HTR-8/SVneo (cell line): ENCODE results near the gene ASMTL.
"Not testable (repeated sequence)": the region's sequence is repeated elsewhere in the genome, so short reads cannot be mapped to it uniquely, and the experiment has no call there.

Experiments used
- DNase-seq: peaks from one replicate; pipeline ENCODE4 v3.0.0; 2011; ENCODE audit warnings: low spot score, mixed read lengths; ENCODE audit not compliant: insufficient read length
- FAIRE-seq: peaks from 2 replicates; lab custom pipeline; 2011; peaks lifted over from hg19 to GRCh38; lab: Jason Lieb, UNC

Gene ASMTL

DNA sequence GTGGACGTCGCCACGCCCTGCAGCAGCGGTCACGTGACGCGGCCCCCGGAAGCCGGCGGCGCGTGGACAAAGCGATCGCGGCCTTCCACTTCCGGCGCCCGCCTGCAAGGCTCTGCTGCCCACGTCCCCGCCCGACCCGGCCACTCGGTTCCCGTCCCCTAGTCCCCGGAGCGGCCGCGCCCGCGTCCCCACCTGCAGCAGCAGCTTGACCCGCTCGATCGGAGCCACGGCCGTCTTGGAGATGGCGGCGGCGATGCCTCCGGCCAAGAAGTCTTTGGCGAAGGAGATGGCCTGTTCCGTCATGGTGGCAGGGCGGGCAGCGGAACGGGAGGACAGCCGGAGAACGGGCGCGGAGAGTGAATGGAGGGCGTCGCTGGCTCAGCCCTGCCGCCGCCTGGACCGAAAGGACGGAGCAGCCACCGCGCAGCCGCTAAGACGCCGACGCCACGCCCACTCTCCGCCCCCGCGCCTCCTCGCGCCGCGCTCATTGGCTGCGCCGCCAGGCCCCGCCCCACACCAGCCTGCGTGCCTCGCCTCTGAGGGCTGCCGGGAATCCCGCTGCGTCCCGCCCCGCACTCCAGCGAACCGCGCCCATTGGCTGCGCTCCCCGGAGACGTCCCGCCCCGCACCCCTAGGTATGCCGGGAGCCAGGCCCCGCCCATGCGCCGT is 60.9 kb downstream of the ASMTL start, which contains the start of gene SLC25A6:
Gene SLC25A6, minus strand, starts transcription at position 407 of the 669 bp plus-strand sequence. Its CDS starts 104 bp downstream, at position 303.
- DNase-seq (peak; percentile 97), FAIRE-seq (no peak)

DNA sequence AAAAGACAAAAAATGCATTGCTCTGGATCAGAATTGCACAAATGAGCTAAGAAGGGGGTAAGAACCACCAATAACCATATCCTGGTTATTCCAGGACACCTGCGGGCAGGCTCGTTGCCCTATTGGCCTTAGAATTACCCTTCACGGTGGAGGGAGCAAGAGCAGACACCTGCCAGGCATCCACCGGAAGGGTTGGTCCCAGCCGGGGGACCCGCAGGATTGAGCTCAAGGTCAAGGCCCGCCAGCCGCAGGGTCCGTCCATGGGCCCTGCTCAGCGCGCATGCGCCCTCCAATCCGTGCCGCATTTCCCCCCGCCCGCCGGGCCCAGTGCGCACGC is 61.4 kb downstream of the ASMTL start:
- peak; percentile 99 for FAIRE-seq
- peak; percentile 87 for DNase-seq

DNA sequence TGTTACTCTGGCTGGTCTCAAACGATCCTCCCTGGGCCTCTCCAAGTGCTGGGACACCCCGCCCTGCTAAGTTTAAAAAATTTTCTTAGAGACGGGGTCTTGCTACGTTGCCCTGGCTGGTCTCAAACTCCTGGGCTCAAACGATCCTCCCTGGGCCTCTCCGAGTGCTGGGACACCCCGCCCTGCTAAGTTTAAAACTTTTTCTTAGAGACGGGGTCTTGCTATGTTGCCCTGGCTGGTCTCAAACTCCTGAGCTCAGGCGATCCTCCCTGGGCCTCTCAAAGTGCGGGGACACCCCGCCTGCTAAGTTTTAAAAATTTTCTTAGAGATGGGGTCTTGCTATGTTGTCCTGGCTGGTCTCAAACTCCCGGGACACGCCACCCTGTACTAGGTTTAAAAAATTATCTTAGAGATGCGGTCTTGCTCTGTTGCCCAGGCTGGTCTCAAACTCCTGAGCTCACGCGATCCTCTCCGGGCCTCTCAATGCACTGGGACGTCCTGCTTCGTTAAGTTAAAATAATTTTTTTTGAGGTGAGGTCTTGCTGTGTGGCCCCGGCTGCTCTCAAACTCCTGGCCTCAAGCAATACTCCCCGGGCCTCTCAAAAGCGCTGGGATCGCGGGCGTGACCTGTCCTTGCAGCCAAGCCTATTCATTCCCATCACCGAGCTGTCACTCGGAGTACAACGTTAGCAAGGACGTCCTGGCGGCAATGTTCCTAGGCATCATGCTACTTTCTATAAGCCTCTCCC is 61.9 kb downstream of the ASMTL start:
- DNase-seq: no peak
- FAIRE-seq: no peak

DNA sequence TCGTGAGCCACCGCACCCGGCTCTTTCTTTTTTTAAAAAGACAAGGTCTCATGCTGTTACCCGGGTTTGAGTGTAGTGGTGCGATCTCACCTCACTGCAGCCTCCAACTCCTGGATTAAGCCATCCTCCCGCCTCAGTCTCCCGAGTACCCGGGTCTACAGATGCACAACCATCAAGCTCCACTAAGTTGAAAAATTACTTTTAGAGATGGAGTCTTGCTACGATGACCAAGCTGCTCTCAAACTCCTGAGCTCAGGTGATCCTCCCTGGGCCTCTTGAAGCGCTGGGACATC is 62.8 kb downstream of the ASMTL start:
- no peak for FAIRE-seq
- DNase-seq: no peak

DNA sequence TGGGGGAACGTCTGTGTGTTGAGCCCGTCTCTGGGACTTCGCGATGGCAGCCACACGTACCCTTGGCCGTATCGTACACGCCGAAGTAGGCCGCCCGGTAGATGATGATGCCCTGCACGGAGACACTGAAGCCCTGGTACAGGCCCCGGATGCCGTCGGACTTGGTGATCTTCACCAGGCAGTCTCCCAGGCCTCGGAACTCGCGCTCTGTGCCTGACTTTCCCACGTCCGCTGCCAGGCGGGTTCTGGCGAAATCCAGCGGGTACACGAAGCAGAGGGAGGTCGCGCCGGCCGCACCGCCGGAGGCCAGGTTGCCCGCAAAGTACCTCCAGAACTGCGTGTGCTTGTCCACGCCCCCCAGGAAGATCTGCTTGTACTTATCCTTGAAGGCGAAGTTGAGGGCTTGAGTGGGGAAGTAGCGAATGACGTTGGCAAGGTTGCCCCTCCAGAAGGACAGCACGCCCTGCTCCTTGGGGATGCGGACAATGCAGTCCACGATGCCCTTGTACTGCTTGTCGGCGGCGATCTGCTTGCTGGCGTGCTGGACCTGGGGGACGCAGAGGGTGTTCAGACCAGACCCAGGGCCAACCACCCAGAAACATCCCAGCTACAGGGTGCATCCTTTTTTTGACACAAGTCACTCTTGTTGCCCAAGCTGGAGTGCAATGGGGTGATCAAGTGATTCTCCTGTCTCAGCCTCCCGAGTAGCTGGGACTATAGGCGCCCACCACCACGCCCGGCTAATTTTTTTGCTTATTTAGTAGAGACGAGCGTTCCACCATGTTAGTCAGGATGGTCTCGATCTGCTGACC is 63.3 kb downstream of the ASMTL start:
- no peak for DNase-seq
- FAIRE-seq: no peak

DNA sequence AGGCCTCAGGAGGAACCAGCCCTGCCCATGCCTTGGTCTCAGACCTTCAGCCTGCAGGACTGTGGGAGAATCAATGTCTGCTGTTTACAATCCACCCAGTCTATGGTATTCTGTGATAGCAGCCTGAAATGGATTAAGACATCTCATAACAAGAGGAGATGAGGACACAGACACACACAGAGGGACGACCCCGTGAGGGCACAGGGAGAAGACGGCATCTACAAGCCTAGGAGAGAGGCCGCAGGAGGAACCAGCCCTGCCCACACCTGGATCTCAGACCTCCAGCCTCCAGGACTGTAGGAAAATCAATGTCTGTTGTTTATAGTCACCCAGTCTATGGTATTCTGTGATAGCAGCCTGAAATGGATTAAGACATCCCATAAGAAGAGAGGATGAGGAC is 64.1 kb downstream of the ASMTL start:
- FAIRE-seq: no peak
- DNase-seq: no peak

DNA sequence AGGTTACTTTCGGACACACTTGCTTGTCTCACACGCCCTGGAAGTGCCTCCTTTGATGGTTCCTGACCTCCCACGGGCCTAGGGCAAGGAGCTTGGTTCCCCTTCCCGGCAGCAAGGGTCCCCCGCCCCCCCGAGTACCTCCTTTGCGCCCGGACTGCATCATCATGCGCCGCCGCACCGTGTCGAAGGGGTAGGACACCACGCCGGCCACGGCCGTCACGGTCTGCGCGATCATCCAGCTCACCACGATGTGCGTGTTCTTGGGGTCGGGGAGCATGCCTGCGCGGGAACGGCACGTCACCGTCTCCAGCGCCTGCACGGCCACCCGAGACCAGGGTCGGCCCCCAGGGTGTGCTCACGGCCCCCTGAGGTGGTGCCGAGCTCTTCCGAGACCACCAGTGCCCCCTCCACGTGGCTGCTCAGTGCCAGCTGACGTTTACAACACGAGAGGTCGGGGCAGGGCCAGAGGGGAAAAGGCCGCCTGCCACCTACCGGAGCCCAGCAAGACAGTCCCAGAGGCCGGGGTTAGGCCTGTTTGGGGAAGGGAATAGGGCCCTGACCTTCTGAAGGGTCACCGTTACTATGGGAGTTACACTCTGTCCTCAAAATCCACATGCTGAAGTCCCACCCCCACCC is 65.5 kb downstream of the ASMTL start:
- no peak for DNase-seq
- FAIRE-seq: no peak

DNA sequence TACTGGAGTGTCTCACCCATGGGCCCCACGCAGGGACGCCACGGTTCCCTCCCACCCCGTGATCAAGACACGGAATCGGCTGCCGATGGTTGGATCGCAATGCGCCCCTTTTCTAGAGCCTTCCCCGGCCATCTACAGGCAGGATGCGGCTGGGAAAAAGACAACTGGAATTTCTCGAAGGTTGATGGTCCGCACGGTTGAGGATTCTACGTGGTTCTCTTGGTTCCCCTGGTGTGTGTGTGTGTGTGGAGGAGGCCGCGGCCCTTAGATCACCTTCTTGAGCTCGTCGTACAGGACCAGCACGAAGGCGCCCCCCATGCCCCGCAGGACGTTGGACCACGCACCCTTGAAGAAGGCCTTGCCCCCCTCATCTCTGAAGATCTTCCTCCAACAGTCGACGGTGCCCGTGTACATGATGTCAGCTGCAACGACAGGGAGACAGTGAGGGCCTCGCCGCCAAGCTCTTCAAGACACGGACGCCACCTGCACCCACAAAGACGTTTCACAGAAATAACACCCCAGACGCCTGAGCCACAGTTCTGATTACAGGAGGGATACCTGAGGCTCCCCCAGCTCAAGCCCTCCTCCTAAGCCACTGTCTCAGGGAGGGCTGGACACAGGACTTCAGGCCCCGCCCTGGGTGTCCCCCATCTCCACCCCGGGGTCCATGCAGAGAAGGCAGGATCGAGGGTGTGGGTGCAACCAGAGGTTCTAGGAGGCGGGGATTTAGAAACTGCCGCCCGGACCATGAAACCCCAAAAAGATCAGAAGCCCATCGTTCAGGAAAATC is 66.2 kb downstream of the ASMTL start:
- no peak for FAIRE-seq
- DNase-seq: no peak

DNA sequence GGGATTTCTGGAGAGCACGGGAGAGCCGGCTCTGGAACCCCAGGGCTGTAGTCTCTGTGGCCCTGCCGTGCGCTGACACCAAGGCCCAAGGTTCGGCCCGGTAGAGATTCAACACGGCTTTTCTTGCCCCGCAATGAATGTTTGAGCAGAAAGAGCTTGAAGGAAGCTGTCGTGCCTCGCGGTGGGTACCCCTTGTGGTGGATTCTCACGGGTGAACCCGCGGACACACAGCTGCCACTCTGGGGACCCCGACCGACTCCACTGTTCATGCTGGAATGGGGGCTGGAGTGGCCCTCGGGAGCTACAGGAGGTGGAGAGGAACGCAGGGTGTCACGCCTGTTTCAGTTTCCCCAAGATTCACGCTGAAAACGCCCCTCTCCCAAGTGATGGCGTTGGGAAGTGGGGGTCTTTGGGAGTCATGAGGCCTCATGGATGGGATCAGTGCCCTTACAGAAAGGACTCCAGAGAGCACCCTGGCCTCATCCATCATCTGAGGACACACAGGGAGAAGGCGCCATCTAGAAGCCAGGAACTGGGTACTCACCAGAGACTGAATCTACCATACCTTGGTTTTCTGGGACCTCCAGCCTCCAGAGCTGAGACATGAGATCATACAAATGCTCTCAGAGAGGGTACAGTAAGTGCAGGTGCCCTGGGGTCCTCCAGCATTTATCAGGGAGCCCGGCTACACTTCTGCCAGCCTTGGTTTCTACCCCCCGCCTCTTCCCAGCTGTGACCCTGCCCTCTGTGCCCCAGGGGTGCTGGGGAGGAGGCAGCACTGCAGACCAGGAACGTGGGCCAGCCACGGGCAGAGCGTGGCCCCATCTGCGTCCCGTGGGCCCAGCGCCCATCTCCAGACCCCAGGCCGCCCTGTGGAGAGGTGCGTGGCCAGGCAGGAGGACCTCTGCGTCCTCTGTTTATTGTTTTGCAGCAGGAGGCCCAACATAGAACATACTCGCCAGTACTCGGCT is 67.2 kb downstream of the ASMTL start:
- FAIRE-seq (no peak), DNase-seq (no peak)

DNA sequence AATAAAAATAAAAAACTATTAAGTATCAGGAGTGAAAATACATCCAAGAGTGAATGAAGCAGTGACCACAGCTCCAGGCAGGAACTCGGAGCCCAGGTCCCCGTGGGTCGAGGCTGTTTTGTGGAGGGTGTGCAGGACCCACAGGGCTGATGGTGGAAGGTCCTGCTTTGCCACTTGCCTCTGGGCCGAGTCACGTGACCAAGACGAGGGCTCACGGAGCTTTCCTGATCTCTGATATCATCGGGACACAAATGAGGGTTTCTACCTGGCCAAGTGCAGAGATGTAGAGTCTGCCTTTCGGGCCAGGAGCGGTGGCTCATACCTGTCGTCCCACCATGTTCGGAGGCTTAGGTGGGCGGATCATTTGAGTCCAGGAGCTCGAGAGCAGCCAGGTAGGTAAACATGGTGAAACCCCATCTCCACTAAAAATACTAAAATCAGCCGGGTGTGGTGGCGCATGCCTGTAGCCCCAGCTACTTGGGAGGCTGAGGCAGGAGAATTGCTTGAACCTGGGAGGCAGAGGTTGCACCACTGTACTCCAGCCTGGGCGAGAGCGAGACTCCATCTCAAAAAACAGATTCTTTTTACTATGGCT is 68.0 kb downstream of the ASMTL start:
- DNase-seq (no peak), FAIRE-seq (no peak)

DNA sequence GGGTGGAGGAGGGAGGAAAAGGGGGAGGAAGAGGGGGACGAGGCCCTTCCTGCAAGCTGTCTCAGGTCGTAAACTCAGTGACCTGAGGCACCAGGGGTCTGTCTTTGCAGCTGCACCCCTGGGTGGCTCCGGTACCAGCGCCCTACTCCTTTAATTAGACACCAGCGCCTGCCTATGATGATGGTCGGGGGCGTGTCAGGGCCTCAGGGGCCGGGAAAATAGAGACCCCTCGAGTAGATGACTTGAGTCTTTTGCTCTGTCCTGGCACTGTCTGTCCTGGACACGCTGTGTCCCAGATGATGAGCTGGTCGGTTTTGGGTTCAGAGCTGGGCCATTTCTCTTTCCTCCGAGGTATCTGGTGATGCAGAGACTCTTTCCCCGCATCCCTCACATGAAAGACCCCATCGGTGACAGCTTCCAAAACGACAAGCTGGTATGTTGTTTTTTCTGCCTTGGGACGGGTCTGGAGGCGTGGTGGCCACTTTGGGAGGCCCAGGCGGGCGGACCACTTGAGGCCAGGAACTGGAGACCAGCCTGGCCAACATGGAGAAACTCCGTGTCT is 72.0 kb downstream of the ASMTL start:
- no peak for FAIRE-seq
- no peak for DNase-seq

DNA sequence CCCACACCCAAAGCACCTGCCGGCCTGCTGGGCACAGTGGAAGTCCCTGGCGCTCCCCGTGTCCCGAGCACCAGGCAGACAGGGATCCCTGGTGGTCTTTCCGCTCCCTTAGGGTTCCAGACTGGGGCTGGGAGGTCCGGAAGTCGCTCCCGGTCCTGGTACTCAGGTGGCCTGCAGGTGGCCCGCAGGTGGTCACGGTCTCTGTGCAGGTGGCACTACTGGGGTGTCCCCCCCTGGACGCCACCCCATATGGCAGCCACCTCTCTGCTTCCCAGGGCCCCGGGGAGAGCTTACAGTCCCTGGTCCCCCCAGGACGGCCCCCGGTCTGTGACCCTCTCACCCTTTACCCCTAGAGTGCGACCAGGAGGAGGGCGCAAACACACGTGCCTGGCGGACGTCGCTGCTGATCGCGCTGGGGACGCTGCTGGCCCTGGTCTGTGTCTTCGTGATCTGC is 74.4 kb downstream of the ASMTL start:
- FAIRE-seq (no peak), DNase-seq (no peak)

DNA sequence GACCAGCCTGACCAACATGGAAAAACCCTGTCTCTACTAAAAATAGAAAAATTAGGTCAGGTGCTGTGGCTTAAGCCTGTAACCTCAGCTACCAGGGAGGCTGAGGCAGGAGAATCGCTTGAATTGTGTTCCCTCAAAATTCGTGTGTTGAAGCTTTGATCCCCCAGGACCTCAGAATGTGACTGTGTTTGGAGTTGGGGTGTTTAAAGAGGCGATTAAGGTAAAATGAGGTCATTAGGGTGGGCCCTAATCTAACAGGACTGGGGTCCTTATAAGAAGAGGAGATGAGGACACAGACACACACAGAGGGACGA is 84.4 kb downstream of the ASMTL start:
- no peak for DNase-seq
- FAIRE-seq: no peak

DNA sequence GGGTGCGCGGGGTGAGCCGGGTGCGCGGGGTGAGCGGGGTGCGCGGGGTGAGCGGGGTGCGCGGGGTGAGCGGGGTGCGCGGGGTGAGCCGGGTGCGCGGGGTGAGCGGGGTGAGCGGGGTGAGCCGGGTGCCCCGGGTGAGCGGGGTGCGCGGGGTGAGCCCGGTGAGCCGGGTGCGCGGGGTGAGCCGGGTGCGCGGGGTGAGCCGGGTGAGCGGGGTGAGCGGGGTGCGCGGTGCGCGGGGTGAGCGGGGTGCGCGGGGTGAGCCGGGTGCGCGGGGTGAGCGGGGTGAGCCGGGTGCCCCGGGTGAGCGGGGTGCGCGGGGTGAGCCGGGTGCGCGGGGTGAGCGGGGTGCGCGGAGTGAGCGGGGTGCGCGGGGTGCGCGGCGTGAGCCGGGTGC is 86.3 kb downstream of the ASMTL start:
- FAIRE-seq, DNase-seq: not testable (repeated sequence)

DNA sequence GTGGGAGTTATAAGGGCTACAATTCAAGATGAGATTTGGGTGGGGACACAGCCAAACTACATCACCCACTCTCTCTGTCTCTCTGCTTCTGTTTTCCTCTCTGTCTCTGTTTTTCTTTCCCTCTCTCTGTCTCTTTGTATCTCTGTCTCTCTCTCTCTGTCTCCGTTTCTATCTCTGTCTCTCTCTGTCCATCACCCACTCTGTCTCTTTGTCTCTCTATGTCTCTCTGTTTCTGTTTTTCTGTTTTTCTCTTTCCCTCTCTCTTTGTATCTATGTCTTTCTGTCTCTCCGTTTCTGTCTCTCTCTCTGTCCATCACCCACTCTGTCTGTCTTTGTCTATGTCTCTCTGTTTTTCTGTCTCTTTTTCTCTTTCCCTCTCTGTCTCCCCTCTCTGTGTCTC is 90.8 kb downstream of the ASMTL start:
- no peak for DNase-seq
- FAIRE-seq: no peak

DNA sequence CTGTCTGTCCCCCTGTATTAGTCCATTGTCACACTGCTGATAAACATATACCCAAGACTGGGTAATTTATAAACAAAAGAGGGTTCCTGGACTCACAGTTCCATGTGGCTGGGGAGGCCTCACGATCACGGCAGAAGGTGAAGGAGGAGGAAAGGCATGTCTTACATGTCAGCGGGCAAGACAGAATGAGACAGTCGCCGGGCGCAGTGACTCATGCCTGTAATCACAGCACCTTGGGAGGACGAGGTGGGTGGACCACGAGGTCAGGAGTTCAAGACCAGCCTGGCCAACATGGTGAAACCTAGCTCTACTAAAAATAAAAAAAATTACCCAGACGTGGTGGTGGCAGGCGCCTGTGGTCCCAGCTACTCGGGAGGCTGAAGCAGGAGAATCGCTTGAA is 91.4 kb downstream of the ASMTL start:
- no peak for DNase-seq
- FAIRE-seq: no peak

DNA sequence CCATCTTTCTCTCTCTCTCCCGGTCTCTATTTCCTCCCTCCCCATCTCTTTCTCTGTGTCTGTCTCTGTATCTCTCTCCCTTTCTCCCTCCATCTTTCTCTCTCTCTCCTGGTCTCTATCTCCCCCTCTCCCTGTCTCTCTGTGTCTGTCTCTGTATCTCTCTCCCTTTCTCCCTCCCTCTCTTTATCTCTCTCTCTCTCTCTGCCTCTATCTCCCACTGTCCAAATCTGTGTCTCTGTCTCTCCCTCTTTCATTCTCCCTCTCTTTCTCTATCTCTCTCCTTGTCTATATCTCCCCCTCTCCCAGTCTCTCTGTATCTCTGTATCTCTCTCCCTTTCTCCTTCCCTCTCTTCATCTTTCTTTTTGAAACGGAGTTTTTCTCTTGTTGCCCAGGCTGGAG is 92.5 kb downstream of the ASMTL start:
- DNase-seq (no peak), FAIRE-seq (no peak)

DNA sequence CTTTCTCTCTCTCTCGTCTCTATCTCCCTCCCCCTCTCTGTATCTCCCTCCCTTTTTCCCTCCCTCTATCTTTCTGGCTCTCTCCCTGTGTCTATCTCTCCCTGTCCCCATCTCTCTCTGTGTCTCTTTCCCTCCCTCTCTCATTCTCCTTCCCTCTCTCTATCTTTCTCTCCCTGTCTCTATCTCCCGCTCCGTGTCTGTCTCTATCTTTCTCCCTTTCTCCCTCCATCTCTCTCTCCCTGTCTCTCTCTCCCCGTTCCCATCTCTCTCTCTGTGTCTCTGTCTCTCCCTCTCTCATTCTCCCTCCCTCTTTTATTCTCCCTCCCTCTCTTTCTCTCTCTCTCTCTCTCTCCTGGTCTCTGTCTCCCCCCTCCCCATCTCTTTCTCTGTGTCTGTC is 93.2 kb downstream of the ASMTL start:
- no peak for DNase-seq
- no peak for FAIRE-seq
